Mammary epithelial cell (primary cell): ENCODE data around the gene BCAS3.

Source experiments
- EZH2 ChIP-seq: IDR thresholded peaks from 2 replicates; pipeline ENCODE4 v1.6.1; 2012; ENCODE audit warnings: low read length, inconsistent platforms, borderline replicate concordance
- TF ChIP-seq, protein P1 (sequence below), 2 donors: IDR thresholded peaks in 1 of 2; conservative IDR thresholded peaks in 1 of 2; 2 replicates each; pipeline ENCODE4 v1.5.1; 2011 to 2012; ENCODE audit warnings: inconsistent platforms in 2 of 2, low read length in 2 of 2, mild to moderate bottlenecking in 2 of 2, control low read depth in 1 of 2, low read depth in 1 of 2; ENCODE audit not compliant: insufficient read depth in 1 of 2; ENCODE audit errors: extremely low read depth in 1 of 2

GRCh38 chr17:60730273-60730672 is 52.6 kb downstream of the BCAS3 start:
- TF ChIP-seq, protein P1, sequence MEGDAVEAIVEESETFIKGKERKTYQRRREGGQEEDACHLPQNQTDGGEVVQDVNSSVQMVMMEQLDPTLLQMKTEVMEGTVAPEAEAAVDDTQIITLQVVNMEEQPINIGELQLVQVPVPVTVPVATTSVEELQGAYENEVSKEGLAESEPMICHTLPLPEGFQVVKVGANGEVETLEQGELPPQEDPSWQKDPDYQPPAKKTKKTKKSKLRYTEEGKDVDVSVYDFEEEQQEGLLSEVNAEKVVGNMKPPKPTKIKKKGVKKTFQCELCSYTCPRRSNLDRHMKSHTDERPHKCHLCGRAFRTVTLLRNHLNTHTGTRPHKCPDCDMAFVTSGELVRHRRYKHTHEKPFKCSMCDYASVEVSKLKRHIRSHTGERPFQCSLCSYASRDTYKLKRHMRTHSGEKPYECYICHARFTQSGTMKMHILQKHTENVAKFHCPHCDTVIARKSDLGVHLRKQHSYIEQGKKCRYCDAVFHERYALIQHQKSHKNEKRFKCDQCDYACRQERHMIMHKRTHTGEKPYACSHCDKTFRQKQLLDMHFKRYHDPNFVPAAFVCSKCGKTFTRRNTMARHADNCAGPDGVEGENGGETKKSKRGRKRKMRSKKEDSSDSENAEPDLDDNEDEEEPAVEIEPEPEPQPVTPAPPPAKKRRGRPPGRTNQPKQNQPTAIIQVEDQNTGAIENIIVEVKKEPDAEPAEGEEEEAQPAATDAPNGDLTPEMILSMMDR (conservative IDR thresholded peaks at IDR 0.05 in 1 of 2, IDR thresholded peaks at IDR 0.05 in 1 of 2; ENCODE audit: extremely low read depth in 1 of 2, insufficient read depth in 1 of 2, low read depth in 1 of 2, low read length in 2 of 2) = no peak
- TF ChIP-seq EZH2 = no peak
